A549 (cell line): Measurements from ENCODE around the gene CCDC85C. TPM values are rescaled to one million over a fixed set of nuclear protein-coding genes. Genes with fewer than 3 reads are reported as not detected.

ENCODE experiments used
- ATAC-seq, 2 experiments: fragments of 200-7000 bp in 1 of 2; fragments of >200 bp in 1 of 2; cut with Nextera tagmentation in 1 of 2; cut with Tn5 transposase in 1 of 2; 3 replicates each; pipeline versions ENCODE4 v1.8.0 to v1.9.1; 2018 to 2020; ENCODE audit warnings: mild to moderate bottlenecking in 1 of 2, moderate library complexity in 1 of 2
- CTCF ChIA-PET: fragments of 300-600 bp; sonication (Branson Sonifier 250); formaldehyde crosslinking; extraction: SDS; loops from one replicate; lab custom pipeline; 2021; ENCODE audit warnings: antibody characterized with exemption, inconsistent platforms; lab: Yijun Ruan, JAX
- POLR2A ChIA-PET: fragments of 350-600 bp; formaldehyde crosslinking; extraction: SDS; loops from one replicate; lab custom pipeline; 2021; ENCODE audit warnings: antibody characterized with exemption, inconsistent platforms; lab: Yijun Ruan, JAX
- DNase-seq, 2 experiments: peaks; one replicate each; pipeline versions ENCODE4 v3.0.0 to v3.0.0-alpha.2; 2011 to 2016; ENCODE audit warnings: low read depth in 1 of 2, low spot score in 1 of 2
- FAIRE-seq: peaks from 2 replicates; lab custom pipeline; 2011; peaks lifted over from hg19 to GRCh38; lab: Jason Lieb, UNC
- H3K27ac ChIP-seq, 2 experiments: fragments of >200 bp; sonication (Bioruptor Twin); formaldehyde crosslinking; 3 replicates each; pipeline ENCODE4 v1.5.1; 2016 to 2017
- H3K4me1 ChIP-seq: fragments of >200 bp; sonication (Bioruptor Twin); formaldehyde crosslinking; 3 replicates; pipeline ENCODE4 v1.6.1; 2016
- H3K4me2 ChIP-seq: fragments of >200 bp; sonication (Bioruptor Twin); formaldehyde crosslinking; 3 replicates; pipeline ENCODE4 v1.6.1; 2016
- H3K4me3 ChIP-seq: fragments of >200 bp; sonication (Bioruptor Twin); formaldehyde crosslinking; 3 replicates; pipeline ENCODE4 v1.5.1; 2016
- H3K9me3 ChIP-seq: fragments of >200 bp; sonication (Bioruptor Twin); formaldehyde crosslinking; 3 replicates; pipeline ENCODE4 v1.6.1; 2016
- BCL3 ChIP-seq: fragments of >200 bp; sonication (Bioruptor Twin); formaldehyde crosslinking; IDR thresholded peaks from 3 replicates; pipeline ENCODE4 v1.6.1; 2016
- BHLHE40 ChIP-seq: IDR thresholded peaks from 2 replicates; pipeline ENCODE4 v1.6.1; 2012; ENCODE audit warnings: low read depth, low read length, inconsistent platforms
- EP300 ChIP-seq, 2 experiments: fragments of >200 bp; sonication (Bioruptor Twin); formaldehyde crosslinking; IDR thresholded peaks; 2 replicates in 1 of 2; 3 replicates in 1 of 2; pipeline ENCODE4 v1.6.1; 2016 to 2017
- ESRRA ChIP-seq: fragments of 150-350 bp; IDR thresholded peaks from 2 replicates; pipeline ENCODE4 v1.6.1; 2014; ENCODE audit warnings: mild to moderate bottlenecking, low read length, borderline replicate concordance
- FOSL2 ChIP-seq, 2 experiments: fragments of 450-650 bp in 1 of 2; fragments of >200 bp in 1 of 2; sonication (Bioruptor Twin) in 1 of 2; formaldehyde crosslinking; IDR thresholded peaks; 2 replicates each; pipeline versions ENCODE4 v1.5.0 to v1.6.1; 2016 to 2020; ENCODE audit warnings: mild to moderate bottlenecking in 1 of 2, moderate library complexity in 1 of 2
- GATA3 ChIP-seq: IDR thresholded peaks from 2 replicates; pipeline ENCODE4 v1.6.1; 2012; ENCODE audit warnings: borderline replicate concordance
- HES2 ChIP-seq: fragments of >200 bp; sonication (Bioruptor Twin); formaldehyde crosslinking; IDR thresholded peaks from 2 replicates; pipeline ENCODE4 v1.6.1; 2016
- HEYL ChIP-seq: fragments of 250-450 bp; sonication (Bioruptor Pico); IDR thresholded peaks from 2 replicates; pipeline ENCODE4 v1.8.0; 2021; ENCODE audit warnings: mild to moderate bottlenecking, moderate library complexity
- HOXB13 ChIP-seq: fragments of 250-450 bp; sonication (Bioruptor Pico); IDR thresholded peaks from 2 replicates; pipeline ENCODE4 v1.5.0; 2020; ENCODE audit warnings: low read depth, mild to moderate bottlenecking, moderate library complexity
- JUN ChIP-seq, 2 experiments: fragments of >200 bp; sonication (Bioruptor Twin); formaldehyde crosslinking; IDR thresholded peaks; 2 replicates in 1 of 2; 3 replicates in 1 of 2; pipeline ENCODE4 v1.6.1; 2016 to 2017
- JUNB ChIP-seq: fragments of >200 bp; sonication (Bioruptor Twin); formaldehyde crosslinking; IDR thresholded peaks from 2 replicates; pipeline ENCODE4 v1.6.1; 2016
- MAFK ChIP-seq: fragments of 450-650 bp; IDR thresholded peaks from 2 replicates; pipeline ENCODE4 v1.6.1; 2014; ENCODE audit not compliant: partially characterized antibody
- MAX ChIP-seq: IDR thresholded peaks from 2 replicates; pipeline ENCODE4 v1.6.1; 2012
- MYC ChIP-seq: IDR thresholded peaks from 2 replicates; pipeline ENCODE4 v1.6.1; 2012; ENCODE audit warnings: mild to moderate bottlenecking, inconsistent platforms, low read length, improper control_type of control experiment, borderline replicate concordance
- NPAS2 ChIP-seq: fragments of 250-450 bp; sonication (Bioruptor Pico); IDR thresholded peaks from 2 replicates; pipeline ENCODE4 v1.8.0; 2022; ENCODE audit warnings: mild to moderate bottlenecking, moderate library complexity, borderline replicate concordance
- RAD21 ChIP-seq, 2 experiments: fragments of >200 bp in 1 of 2; sonication (Bioruptor Twin) in 1 of 2; formaldehyde crosslinking in 1 of 2; IDR thresholded peaks in 1 of 2; conservative IDR thresholded peaks in 1 of 2; 2 replicates in 1 of 2; 3 replicates in 1 of 2; pipeline ENCODE4 v1.6.1; 2012 to 2018; ENCODE audit warnings: inconsistent platforms in 1 of 2
- TFCP2L1 ChIP-seq: fragments of 250-450 bp; sonication (Bioruptor Pico); IDR thresholded peaks from 2 replicates; pipeline ENCODE4 v1.5.0; 2021; ENCODE audit warnings: mild to moderate bottlenecking
- TP53 ChIP-seq: fragments of 250-450 bp; sonication (Bioruptor Pico); IDR thresholded peaks from 2 replicates; pipeline ENCODE4 v1.5.0; 2021; ENCODE audit warnings: mild to moderate bottlenecking, moderate library complexity
- ZSCAN20 ChIP-seq: fragments of 250-450 bp; sonication (Bioruptor Pico); IDR thresholded peaks from 2 replicates; pipeline ENCODE4 v1.8.0; 2022; ENCODE audit warnings: mild to moderate bottlenecking, moderate library complexity
- WGBS: methylation state at CpG from one replicate; pipeline ENCODE4 v1.1.6; 2017; ENCODE audit errors: missing lambda C conversion rate; 5-methylcytosine and 5-hydroxymethylcytosine counted together
- polyA plus RNA-seq, 4 experiments: library from polyadenylated mRNA; depleted of rRNA in 3 of 4; stranded (reverse); fragments of >200 nt; fragmentation: RNase III in 1 of 4; extraction: RNeasy Plus Mini Kit Qiagen cat#74134 plus additional on column Dnase treatment in 1 of 4; gene quantifications; 2 replicates in 3 of 4; 3 replicates in 1 of 4; pipeline ENCODE4 v1.2.3, GENCODE V29; 2011 to 2017
- TF ChIP-seq, protein P1 (sequence below): IDR thresholded peaks from 2 replicates; pipeline ENCODE4 v1.6.1; 2012; ENCODE audit warnings: low read depth, borderline replicate concordance
- TF ChIP-seq, protein P2 (sequence below): fragments of >200 bp; sonication (Bioruptor Twin); formaldehyde crosslinking; IDR thresholded peaks from 3 replicates; pipeline ENCODE4 v1.5.1; 2016

CCDC85C gene
- polyA plus RNA-seq, 2 of the 4 experiments (the other 2 are of a cell fraction), result 11.4 to 31.4 TPM

GRCh38 chr14:99575043-99576023 lies 28.7 kb downstream of the CCDC85C start:
- CTCF ChIA-PET, result interaction anchor here (0.6 to 6.0 kb wide), 24 partner anchors 8 to 68 kb away, joined by 3 to 51 read pairs (median 4); partner anchors contain the start of gene CCDC85C
- TF ChIP-seq ZSCAN20 (no peak), NPAS2 (CRISPR knock-in tag) (no peak), TP53 (no peak), GATA3 (peak; percentile 69; the same call in 1 of the 2 replicates), ESRRA (no peak), HEYL (no peak), HOXB13 (CRISPR knock-in tag) (0 out of 2 replicates have a peak, but pooled peaks have one; percentile 31), BCL3 (no peak), JUN (IDR thresholded peaks at IDR 0.05) (no peak; a peak in 2 of 5 replicates), BHLHE40 (no peak), MAFK (peak; percentile 84), RAD21 (conservative IDR thresholded peaks at IDR 0.05 in 1 of 2, IDR thresholded peaks at IDR 0.05 in 1 of 2) (peak in 1 of 2 experiments; percentile 37; a peak in 1 of 5 replicates), EP300 (IDR thresholded peaks at IDR 0.05) (peak in 1 of 2 experiments; percentile 45; a peak in 1 of 5 replicates), HES2 (no peak), FOSL2 (IDR thresholded peaks at IDR 0.05) (peak; percentile 30; the same call in 1 of the 2 replicates), FOSL2 (CRISPR knock-in tag; IDR thresholded peaks at IDR 0.05) (peak; percentile 83), TFCP2L1 (CRISPR knock-in tag) (no peak), MAX (peak; percentile 79), MYC (no peak), JUNB (peak; percentile 42; the same call in 1 of the 2 replicates)
- TF ChIP-seq, protein P1, sequence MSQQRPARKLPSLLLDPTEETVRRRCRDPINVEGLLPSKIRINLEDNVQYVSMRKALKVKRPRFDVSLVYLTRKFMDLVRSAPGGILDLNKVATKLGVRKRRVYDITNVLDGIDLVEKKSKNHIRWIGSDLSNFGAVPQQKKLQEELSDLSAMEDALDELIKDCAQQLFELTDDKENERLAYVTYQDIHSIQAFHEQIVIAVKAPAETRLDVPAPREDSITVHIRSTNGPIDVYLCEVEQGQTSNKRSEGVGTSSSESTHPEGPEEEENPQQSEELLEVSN, result peak; percentile 32
- TF ChIP-seq, protein P2, sequence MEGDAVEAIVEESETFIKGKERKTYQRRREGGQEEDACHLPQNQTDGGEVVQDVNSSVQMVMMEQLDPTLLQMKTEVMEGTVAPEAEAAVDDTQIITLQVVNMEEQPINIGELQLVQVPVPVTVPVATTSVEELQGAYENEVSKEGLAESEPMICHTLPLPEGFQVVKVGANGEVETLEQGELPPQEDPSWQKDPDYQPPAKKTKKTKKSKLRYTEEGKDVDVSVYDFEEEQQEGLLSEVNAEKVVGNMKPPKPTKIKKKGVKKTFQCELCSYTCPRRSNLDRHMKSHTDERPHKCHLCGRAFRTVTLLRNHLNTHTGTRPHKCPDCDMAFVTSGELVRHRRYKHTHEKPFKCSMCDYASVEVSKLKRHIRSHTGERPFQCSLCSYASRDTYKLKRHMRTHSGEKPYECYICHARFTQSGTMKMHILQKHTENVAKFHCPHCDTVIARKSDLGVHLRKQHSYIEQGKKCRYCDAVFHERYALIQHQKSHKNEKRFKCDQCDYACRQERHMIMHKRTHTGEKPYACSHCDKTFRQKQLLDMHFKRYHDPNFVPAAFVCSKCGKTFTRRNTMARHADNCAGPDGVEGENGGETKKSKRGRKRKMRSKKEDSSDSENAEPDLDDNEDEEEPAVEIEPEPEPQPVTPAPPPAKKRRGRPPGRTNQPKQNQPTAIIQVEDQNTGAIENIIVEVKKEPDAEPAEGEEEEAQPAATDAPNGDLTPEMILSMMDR, result peak; percentile 39; the same call in 2 of the 3 replicates
- POLR2A ChIA-PET, result interaction anchor here (4.9 kb wide), 1 partner anchor 29 kb away, joined by 25 read pairs; the partner anchor contains the start of gene CCDC85C
- no peak for FAIRE-seq
- Histone ChIP-seq H3K4me2 (peak overlapping the region; percentile 84), H3K27ac (peak overlapping the region; percentile 78 to 92), H3K4me1 (peaks cover 100% of the 10 kb centered on the region), H3K4me3 (peak overlapping the region; percentile 21), H3K9me3 (no peaks in the 10 kb centered on the region)
- ATAC-seq, result peak; percentile 51 to 65
- 9% methylated on average over 18 of the region's 22 CpGs for WGBS
- peak; percentile 58 to 81 for DNase-seq
